ENCODE data around the gene GRIK4.

- TF ChIP-seq, protein P1, sequence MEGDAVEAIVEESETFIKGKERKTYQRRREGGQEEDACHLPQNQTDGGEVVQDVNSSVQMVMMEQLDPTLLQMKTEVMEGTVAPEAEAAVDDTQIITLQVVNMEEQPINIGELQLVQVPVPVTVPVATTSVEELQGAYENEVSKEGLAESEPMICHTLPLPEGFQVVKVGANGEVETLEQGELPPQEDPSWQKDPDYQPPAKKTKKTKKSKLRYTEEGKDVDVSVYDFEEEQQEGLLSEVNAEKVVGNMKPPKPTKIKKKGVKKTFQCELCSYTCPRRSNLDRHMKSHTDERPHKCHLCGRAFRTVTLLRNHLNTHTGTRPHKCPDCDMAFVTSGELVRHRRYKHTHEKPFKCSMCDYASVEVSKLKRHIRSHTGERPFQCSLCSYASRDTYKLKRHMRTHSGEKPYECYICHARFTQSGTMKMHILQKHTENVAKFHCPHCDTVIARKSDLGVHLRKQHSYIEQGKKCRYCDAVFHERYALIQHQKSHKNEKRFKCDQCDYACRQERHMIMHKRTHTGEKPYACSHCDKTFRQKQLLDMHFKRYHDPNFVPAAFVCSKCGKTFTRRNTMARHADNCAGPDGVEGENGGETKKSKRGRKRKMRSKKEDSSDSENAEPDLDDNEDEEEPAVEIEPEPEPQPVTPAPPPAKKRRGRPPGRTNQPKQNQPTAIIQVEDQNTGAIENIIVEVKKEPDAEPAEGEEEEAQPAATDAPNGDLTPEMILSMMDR (IDR thresholded peaks at IDR 0.05) = no peak
- no peak for TF ChIP-seq POLR2A (IDR thresholded peaks at IDR 0.05)
Observed at GRCh38 chr11:120674542-120674941, 163.0 kb downstream of the GRIK4 start.
